Stimulated activated CD8-positive, alpha-beta memory T cell treated with anti-CD3 and anti-CD28 coated beads, Interleukin-12 subunit alpha, Interleukin-12 subunit beta, amount 100 ng/mL, for 24 hours (primary cell): ENCODE results near the gene CFH.
"Not testable (repeated sequence)": the region's sequence is repeated elsewhere in the genome, so short reads cannot be mapped to it uniquely, and the experiment has no call there.

Source experiments
- DNase-seq: peaks from one replicate; pipeline ENCODE4 v3.0.0-alpha.2; 2020; ENCODE audit errors: extremely low read depth

Gene CFH

GRCh38 chr1:196765019-196765740 is 113.3 kb downstream of the CFH start:
- DNase-seq: not testable (repeated sequence)

- DNase-seq: not testable (repeated sequence)
Measured at GRCh38 chr1:196769823-196770222, 118.0 kb downstream of the CFH start.

GRCh38 chr1:196773713-196774112 is 121.9 kb downstream of the CFH start:
- DNase-seq: no peak

GRCh38 chr1:196774175-196774574 is 122.3 kb downstream of the CFH start:
- DNase-seq: no peak

GRCh38 chr1:196774603-196775002 is 122.8 kb downstream of the CFH start, which contains the start of gene CFHR3:
TSS of gene CFHR3 (plus strand) at chr1:196774840. CDS start at chr1:196774887, 47 bp downstream.
- DNase-seq: no peak

- DNase-seq: no peak
Measured at GRCh38 chr1:196777603-196778002, 125.8 kb downstream of the CFH start.

GRCh38 chr1:196779093-196779492 is 127.2 kb downstream of the CFH start:
- DNase-seq: no peak

- not testable (repeated sequence) for DNase-seq
Measured at GRCh38 chr1:196791252-196791651, 139.4 kb downstream of the CFH start.

GRCh38 chr1:196794103-196794502 is 142.3 kb downstream of the CFH start:
- DNase-seq: not testable (repeated sequence)
